GM15510 (cell line): ENCODE data around the gene CDHR5.

Experiments used
- POLR2A ChIP-seq: IDR thresholded peaks from 3 replicates; pipeline ENCODE4 v1.6.1; 2011; ENCODE audit warnings: borderline replicate concordance; ENCODE audit not compliant: insufficient read length; ENCODE audit errors: extremely low read depth

CDHR5 gene, protein sequence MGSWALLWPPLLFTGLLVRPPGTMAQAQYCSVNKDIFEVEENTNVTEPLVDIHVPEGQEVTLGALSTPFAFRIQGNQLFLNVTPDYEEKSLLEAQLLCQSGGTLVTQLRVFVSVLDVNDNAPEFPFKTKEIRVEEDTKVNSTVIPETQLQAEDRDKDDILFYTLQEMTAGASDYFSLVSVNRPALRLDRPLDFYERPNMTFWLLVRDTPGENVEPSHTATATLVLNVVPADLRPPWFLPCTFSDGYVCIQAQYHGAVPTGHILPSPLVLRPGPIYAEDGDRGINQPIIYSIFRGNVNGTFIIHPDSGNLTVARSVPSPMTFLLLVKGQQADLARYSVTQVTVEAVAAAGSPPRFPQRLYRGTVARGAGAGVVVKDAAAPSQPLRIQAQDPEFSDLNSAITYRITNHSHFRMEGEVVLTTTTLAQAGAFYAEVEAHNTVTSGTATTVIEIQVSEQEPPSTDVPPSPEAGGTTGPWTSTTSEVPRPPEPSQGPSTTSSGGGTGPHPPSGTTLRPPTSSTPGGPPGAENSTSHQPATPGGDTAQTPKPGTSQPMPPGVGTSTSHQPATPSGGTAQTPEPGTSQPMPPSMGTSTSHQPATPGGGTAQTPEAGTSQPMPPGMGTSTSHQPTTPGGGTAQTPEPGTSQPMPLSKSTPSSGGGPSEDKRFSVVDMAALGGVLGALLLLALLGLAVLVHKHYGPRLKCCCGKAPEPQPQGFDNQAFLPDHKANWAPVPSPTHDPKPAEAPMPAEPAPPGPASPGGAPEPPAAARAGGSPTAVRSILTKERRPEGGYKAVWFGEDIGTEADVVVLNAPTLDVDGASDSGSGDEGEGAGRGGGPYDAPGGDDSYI

DNA sequence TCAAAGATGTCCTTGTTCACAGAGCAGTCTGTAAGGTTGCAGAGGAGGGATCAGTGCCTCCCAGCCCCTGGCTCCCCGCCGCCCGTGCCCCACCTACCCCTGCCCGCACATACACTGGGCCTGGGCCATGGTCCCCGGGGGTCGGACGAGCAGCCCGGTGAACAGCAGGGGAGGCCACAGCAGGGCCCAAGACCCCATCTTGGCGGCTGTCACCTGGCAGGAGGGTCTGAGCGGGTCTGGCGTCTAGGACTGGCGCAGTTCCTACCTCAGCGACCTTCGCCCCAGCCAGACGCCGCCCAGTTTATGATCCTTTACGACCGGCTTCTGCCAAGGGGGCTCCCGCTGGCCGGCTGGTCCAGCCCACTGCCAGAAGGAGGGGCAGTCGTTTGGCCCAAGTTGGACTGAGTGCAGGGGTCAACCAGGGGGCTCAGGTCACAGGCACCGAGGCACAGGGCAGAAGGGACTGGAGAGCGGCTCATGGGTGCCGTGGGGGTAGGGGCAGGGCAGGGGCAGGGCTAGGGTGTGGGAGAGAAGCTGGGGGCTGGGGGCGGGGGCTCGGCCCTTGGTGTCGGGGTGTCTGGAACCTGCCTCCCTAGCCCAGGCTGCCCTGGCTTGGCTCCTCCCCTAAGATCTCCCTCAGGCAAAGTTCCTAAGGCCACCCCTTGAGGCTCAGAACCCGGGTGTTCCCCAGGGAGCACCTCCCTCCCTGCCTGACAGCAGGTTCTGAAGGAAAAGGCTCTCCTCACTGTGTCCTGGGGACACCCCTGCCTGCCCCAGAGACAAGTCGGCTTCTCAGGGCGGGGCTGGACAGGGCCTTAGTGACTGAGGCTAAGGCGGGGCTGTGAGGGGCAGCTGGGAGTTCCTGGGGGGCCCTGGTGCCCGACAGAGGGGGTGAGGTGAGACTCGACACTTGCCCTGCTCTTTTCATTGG is at the start of gene CDHR5:
CDHR5 (minus strand) TSS at position 251 of the 931 bp plus-strand sequence; CDS start at position 198, 53 bp downstream.
- TF ChIP-seq POLR2A: no peak

DNA sequence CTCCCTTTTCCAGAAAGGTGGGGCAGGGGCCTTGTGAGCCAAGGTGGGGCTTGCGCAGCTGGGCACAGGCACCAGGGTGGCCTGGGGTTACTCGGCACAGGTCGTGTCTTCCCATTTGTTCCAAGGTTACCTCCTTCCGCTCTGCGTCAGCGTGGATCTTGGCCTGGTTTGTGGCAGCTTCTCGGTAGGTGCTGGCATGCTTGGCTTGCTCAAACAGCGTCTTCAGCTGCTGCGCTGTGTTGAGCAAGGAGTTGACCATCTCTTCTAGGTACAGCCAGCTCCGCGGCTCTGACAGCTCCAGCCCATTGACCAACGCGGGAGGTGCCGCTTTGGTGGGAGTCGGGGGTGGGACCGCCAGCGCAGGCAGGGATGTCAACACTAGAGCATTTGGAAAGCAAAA is 49.7 kb upstream of the CDHR5 start:
- TF ChIP-seq POLR2A: no peak

DNA sequence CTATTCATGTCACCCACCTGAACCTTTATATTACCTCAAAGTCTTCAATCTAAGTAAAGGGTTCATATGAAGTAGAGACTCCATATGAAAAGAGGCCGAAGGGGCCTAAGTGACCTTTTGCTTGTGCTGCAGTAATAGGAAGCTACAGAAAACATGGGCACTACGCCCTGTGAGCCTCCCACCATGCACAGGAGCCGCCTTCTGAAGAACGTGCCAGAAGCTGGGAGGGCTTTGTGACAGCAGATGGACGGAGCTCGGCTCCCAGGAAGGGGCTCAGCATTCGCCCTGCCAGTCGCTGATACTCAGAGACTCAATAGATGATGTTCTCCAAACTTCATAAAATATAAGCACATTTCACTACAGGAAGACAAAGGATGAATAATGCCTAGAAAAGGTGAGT is 49.1 kb upstream of the CDHR5 start:
- no peak for TF ChIP-seq POLR2A

DNA sequence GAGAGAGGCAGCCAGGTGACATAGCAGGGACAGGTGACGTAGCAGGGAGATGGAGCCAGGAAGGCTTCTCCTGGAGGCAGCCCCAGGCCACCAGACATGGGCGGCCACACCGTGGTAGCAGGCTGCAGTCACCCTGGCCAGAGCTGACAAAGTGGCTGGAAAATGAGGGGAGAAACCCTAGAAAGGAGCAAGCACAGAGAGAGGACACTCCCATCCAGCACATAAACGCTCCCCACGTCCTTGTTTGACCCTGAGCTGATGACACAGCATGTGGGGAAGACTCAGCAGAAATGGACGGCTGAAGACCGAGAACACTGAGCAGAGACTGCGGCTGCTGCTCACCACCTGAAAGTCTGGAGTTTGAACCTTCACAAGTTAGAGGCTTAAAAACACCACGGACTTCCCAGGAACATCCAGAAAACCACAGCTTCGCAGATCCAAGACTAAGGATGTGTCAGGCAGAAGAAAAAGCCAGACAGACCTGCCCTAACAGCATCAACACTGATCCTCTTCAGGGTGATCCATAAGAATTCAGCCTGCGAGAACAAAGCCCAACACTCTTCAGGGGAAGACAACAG is 41.0 kb upstream of the CDHR5 start:
- TF ChIP-seq POLR2A: no peak

DNA sequence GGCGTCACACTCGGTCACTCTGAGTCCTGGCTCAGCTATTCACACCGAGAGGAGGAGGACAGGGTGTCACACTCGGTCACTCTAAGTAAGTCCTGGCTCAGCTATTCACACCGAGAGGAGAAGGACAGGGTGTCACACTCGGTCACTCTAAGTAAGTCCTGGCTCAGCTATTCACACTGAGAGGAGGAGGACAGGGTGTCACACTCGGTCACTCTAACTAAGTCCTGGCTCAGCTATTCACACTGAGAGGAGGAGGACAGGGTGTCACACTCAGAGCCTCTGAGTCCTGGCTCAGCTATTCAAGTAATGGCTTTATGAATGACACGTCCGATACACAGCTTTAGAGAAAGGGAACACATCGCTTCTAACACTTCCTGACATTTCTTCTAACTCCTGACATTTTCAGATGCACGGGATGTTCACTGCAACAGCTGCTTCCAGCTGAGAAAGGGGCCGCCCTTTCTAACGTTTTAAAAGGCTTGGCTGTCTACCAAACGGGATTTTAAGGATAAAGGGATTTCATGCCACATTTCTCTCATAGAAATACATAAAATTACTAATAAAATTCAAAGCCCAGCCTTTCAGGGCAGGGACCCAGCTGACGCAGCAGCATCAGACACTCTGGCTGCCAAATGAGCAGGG is 40.4 kb upstream of the CDHR5 start:
- TF ChIP-seq POLR2A: no peak

DNA sequence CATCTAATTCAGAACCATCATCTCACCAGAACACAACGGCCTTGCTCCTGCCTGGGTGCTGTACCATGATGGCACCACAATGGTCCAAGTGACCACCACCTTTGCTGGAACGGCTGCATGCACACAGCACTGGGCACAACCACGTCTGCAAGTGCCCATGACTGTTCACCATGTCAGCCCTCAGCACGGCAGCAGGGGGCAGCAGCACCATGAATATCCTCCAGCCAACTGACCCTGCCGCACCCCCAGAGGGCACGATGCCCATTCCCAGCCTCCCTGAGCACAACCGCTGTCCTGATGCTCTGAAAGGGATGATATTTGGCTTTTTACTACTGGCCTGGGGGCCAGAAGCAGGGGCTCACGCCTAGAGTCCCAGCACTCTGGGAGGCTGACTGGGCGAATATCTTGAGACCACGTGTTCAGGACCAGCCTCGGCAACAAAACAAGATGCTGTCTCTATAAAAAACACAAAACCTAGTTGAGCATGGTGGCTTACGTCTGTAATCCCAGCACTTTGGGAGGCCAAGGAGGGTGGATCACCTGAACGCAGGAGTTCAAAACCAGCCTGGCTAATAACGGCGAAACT is 38.0 kb upstream of the CDHR5 start:
- no peak for TF ChIP-seq POLR2A

DNA sequence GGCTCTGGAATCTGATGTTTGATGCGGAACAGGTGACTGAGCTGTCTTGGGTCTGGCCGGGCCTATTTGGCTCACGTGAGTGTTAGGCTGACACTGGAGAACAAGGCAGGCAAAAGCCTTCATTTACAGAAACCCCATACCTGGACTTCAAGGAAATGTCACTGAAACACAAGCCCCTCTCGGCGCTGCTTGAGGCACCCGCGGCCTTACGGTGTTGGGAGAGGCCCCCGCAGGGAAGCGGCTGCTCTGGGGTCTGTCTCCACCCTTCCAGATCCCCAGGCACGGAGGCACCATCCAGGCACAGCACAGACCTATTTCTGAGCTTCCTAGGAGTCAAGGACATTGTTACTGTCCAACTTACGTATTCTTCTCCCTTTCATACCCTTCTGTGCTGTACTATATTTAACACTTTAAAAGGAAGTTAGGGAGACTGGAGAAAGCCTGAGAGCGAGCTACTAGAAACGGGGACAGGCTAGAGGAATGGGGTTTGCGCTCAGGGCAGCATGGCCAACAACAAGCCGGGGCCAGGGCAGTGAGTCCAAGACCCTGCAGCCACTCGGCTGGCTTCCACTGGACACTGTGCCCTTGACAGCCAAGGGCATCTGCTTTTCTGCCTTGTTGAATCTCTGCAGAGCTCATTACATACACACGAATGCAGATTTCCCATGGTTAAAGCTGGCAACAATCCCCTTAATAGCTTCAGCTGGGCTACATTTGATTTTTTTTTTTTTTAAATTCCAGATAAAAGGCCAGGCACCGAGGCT is 36.1 kb upstream of the CDHR5 start:
- TF ChIP-seq POLR2A: no peak

DNA sequence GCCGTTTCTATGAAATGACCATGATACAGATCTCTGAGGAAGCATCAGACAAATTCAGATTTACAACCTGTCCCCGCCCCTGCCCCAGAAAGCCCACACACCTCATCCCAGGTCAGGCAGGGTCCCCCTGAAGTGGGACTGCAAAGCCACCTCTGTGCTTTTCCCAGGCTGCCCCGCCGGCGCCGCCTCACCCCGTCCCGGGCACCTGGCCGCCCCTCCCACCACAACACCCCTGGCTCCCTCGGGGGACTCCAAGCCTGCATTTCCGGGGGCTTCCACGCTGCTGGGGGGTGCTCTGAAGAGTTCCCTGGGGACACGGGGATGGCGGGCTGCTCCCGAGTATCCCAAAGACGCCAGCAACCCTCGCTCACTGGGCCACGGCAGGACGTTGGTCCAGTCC is 35.5 kb upstream of the CDHR5 start:
- TF ChIP-seq POLR2A: no peak

DNA sequence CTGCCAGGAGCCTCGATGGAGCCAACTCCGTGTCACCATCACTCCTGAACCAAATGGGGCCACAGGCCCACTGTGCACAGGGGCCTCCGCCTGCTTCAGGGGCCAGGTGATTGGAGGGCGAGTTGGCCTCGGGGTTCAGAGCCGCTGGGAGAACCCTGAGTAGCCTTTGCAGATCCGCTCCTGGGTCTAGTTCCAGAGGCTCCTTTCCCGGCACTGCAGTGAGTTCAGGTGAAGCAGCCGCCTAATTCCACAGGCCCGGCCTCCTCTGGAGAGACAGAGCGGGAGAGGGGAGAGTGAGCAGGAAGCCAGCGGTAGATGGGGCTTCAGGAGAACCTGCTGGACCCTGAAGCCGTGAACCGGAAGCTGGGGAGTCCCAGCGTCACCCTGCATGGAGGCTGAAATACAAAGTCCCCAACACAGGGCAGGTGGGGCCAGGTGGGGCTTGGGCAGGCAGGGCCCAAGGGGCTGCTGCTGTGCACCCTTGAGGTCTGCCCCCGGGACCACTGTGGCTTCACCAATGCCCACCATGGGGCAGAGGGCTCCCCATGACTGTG is 34.9 kb upstream of the CDHR5 start:
- TF ChIP-seq POLR2A: no peak

DNA sequence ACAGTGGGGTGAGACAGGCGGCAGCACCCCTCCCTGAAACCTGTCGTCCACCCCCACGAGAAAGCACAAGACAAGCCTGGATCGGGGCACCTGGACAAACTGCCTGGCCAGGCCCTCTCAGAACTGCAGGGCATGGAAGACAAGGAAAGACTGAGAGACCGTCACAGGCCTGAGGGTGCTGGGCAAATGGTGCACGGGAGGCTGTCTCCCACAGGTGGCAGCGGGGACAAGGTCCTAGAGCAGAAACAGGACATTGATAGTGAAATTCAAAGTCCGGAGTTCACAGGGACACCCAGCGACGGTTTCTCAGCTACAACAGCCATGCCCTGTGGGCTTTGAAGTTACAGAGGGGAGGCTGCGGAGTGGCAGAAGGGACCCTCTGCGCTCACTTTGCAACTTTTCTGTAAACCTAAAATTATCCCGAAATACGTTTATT is 33.0 kb upstream of the CDHR5 start:
- TF ChIP-seq POLR2A: no peak

DNA sequence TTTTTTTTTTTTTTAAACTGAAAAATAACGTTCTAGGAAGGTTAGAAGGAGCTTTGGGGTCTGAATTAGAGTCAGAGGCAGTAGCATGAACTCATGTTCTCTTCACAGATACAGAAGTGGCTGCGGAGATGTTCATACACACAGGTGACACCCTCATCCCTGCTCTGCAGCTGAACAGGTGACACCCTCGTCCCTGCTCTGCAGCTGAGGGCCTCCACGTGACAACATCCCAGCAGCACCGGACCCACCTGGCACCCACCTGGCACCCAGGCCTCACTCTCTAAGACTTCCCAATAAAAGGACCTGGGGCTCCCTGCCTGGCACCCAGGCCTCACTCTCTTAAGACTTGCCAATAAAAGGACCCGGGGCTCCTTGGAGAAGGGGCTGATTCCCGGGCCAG is 32.1 kb upstream of the CDHR5 start:
- TF ChIP-seq POLR2A: no peak

DNA sequence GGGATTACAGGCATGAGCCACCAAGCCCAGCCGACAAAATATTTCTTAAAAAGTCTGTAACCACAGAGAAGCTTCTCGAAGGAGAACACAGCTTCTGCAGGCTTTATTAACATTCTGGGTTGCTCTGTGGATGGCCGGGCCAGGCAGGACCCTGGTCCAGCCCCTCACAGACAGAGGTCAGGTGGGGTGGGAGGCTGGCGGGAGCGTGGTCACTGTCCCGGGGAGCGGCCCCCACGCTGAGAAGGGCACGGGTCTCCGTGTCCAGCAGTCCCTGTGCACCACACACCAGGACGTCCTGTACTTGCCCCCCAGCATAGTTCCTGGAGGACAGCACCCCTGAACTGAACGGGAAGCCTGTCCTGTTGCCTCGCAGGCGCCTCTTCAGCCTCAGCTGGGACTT is 31.7 kb upstream of the CDHR5 start:
- no peak for TF ChIP-seq POLR2A
